Liver (tissue), 3 donors: ENCODE results near the gene STYXL2.

ENCODE experiments used
- ATF3 ChIP-seq: IDR thresholded peaks from 2 replicates; pipeline ENCODE4 v1.6.1; 2016; ENCODE audit warnings: antibody characterized with exemption
- CTCF ChIP-seq: fragments of 150-350 bp; IDR thresholded peaks from 2 replicates; pipeline ENCODE4 v1.5.1; 2017; ENCODE audit warnings: improper control_type of control experiment, low read depth, low read length; ENCODE audit not compliant: missing input control
- EGR1 ChIP-seq, 2 donors: IDR thresholded peaks; 2 replicates each; pipeline ENCODE4 v1.6.1; 2016 to 2018; ENCODE audit warnings: antibody characterized with exemption in 2 of 2, low read depth in 2 of 2
- FOXA1 ChIP-seq: IDR thresholded peaks from 2 replicates; pipeline ENCODE4 v1.6.1; 2016; ENCODE audit warnings: antibody characterized with exemption
- REST ChIP-seq: IDR thresholded peaks from 2 replicates; pipeline ENCODE4 v1.6.1; 2016; ENCODE audit warnings: antibody characterized with exemption, mild to moderate bottlenecking
- RXRA ChIP-seq, 2 donors: IDR thresholded peaks; 2 replicates each; pipeline ENCODE4 v1.6.1; 2017 to 2018; ENCODE audit warnings: antibody characterized with exemption in 2 of 2, mild to moderate bottlenecking in 1 of 2
- SP1 ChIP-seq: IDR thresholded peaks from 2 replicates; pipeline ENCODE4 v1.6.1; 2018; ENCODE audit warnings: antibody characterized with exemption, mild to moderate bottlenecking
- YY1 ChIP-seq: IDR thresholded peaks from 2 replicates; pipeline ENCODE4 v1.6.1; 2016; ENCODE audit warnings: antibody characterized with exemption, mild to moderate bottlenecking
- donor health status: healthy.
- donor health status: healthy.

- no peak for TF ChIP-seq CTCF
- TF ChIP-seq EGR1 (IDR thresholded peaks at IDR 0.05; ENCODE audit: low read depth in 2 of 2), result no peak
- no peak for TF ChIP-seq FOXA1
- no peak for TF ChIP-seq SP1
- TF ChIP-seq YY1, result no peak
- no peak for TF ChIP-seq REST
- no peak for TF ChIP-seq RXRA (IDR thresholded peaks at IDR 0.05)
- no peak for TF ChIP-seq ATF3
These were observed 39.3 kb upstream of the STYXL2 start for GRCh38 chr1:167054531-167054930.
